ENCODE results near the gene AARS2.
A peak's percentile ranks its signal among the peaks of the same experiment; 100 is the strongest.

AARS2 gene

DNA sequence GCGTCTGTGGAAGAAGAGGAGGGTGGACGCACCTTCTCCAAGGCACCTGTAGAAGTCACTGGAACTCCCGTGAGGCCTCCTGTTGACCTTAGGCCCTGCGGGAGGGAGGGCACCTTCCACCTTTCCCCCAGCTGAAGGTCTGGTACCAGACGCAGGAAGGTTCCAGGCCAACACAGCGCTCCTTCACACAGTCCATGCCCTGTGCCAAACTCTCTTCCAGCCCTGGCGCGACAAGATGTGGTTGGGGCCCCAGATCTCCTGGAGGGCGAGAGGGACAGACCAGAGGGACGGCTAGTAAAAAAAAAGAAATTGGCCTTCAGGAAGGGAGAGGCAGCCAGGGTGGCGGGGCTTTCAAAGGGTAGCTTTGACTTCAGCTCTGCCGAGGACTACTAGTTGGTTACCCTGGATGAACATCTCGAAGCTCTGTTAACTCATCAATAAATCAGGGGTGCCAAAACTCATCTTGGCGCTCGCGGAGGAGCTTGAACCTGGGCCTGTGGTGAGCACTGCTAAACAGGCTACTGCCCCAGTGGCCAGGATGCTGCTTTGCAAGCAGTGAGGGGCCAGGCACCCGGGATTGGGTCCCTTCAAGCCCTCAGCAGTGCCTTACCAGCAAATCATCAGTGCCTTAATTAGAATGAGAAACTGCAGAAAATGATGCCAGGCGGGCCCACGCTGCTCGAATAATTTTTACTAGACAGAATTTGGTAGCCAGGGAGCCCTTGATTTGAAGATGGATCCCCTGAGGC lies 14.9 kb downstream of the AARS2 start:
- peaks cover 20% of the 10 kb centered on the region for H3K4me1 Mint-ChIP-seq
- no peak overlapping the region for H3K27ac Mint-ChIP-seq
- peak overlapping the region; percentile 51 to 71 for H3K4me3 Mint-ChIP-seq

DNA sequence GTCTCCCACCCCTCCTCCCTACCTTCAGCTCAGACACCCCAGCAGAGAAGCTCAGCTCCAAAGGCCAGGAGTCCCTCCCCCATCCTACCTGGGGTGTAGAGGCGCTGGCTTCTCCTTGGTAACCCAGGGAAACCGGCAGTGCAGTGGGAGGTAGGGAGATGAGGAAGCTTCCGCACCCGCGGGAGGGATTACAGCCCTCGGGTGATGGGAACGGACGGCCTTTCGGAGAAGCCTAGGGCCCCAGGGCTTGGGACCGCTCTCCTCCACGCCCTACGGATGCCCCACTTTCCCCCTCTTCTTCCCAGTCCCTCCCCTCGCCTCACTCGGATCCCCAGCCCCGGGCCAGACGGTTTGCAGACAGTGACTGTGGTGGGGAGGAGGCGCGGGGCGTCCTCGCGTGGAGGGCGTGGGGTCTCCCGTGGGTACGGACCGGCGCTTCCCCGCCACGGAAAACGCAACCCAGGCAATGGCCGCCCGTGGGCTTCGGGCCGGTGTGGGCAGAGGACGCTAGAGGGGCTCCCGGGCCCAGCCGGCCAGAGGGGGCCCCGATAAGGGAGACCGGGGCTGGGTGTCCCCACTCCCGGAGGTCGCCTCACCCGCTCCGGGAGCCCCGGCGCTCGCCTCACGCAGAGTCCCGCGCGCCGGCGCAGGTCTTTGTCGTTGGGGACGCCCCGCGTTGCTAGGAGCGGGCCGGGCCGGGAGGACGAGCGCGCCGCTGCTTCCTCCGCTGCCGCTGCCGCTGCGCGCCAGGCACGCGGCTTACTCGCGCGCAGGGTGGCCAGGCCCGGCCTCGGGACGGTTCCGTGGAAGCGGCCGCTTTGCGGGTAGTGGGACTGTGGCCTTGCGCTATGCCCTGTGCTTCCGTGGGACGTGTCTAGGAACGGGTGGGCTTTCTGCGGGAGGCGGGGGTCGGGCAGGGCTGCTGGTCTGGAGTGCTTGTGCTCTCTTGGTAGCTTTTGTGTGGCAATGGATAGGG lies 15.8 kb downstream of the AARS2 start:
- peak; percentile 87 for ATAC-seq
- Mint-ChIP-seq H3K9me3 (no peaks in the 10 kb centered on the region), H3K27me3 (peaks cover 65% of the 10 kb centered on the region), H3K4me1 (peaks cover 20% of the 10 kb centered on the region), H3K27ac (no peak overlapping the region), H3K4me3 (peak overlapping the region; percentile 51 to 71)
- peak; percentile 39 to 48 for DNase-seq

More for the DNA sequence above, 14.9 kb downstream of the AARS2 start:
- Mint-ChIP-seq H3K9me3 (no peaks in the 10 kb centered on the region), H3K27me3 (peaks cover 59% of the 10 kb centered on the region)
- peak; percentile 3 for ATAC-seq
- no peak for DNase-seq

DNA sequence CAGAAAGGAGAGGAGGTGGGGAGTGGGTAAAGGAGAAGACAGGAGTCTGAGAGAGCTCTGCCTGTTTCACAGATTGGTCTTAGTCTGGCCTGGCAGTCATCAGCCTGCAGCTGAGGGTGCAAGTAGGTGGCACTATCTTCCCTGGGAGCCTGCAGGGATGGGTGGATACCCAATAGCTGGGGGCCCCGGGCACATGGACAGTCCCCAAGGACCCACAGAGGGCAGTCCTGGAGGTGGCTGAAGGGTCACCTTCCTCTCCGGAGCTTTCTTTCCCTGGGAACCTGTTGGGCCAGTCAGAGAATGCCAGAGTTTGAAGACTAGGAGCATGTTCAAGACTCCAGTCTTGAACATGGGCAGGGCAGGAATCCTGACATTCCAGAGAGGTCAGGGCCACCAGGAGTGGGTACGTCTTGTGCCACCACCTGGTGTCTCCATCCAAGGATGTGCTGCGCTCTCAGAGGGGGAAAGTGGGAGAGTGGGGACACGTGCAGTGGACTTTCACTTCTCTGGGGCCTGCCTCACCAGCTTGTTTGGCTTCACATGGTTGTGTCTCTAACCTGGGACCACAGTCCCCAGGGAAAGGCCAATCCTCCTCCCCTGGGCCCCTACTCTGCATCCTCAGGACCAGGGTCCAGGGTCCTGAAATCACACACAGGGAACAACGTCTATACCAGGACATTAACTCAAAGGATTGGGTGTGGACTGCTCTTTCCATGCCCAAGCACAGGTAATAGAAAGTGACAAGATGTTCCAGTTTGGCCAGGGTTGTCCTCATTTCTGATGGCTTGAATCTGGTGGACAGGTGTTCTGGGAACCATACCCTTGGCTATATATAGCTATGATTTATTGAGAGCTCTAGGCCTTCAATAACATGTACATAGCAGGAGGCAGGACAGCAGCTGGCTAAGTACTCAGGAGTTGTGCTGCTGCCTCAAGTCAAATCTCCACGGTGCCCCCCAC lies 18.0 kb downstream of the AARS2 start:
- Mint-ChIP-seq H3K4me3 (no peak overlapping the region), H3K4me1 (peaks cover 20% of the 10 kb centered on the region), H3K9me3 (no peaks in the 10 kb centered on the region), H3K27me3 (peaks cover 87% of the 10 kb centered on the region), H3K27ac (no peak overlapping the region)
- DNase-seq (no peak), ATAC-seq (no peak)

DNA sequence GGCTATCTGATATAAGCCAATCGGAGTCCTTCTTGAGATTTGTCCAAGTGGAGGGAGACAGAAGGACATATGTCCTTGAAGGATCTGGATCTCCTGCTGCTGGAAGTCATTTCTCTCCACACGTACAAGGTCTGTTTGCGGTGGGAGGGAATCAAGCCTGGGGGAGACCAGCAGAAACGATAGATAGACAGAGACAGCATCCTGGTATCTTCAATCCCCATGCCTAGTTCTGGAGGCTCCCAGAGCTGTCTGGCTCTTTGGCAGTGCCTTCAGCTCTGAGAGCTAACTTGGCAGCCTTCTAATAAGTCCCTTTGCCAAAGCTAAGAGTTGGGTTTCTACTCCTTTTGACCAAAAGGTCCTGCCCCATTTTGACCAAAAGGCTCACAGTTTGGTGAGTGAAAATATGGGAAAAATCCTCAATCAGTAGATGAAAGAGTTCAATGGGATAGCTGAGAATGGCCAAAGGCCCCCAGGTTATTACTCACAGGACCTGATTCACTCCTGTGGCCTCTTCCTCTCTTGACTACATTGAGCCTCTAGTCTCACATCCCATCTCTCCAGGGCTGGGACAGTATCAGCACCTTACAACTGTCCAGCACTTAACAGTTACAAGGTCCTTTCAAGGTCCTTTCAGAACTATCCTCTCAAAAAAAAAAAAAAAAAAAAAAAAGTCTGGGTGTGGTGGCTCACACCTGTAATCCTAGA lies 20.3 kb downstream of the AARS2 start:
- peaks cover 14% of the 10 kb centered on the region for H3K4me1 Mint-ChIP-seq
- no peak overlapping the region for H3K27ac Mint-ChIP-seq
- H3K4me3 Mint-ChIP-seq, result no peak overlapping the region
- no peak for ATAC-seq
- no peak for DNase-seq
- H3K27me3 Mint-ChIP-seq, result peaks cover 88% of the 10 kb centered on the region
- no peaks in the 10 kb centered on the region for H3K9me3 Mint-ChIP-seq

DNA sequence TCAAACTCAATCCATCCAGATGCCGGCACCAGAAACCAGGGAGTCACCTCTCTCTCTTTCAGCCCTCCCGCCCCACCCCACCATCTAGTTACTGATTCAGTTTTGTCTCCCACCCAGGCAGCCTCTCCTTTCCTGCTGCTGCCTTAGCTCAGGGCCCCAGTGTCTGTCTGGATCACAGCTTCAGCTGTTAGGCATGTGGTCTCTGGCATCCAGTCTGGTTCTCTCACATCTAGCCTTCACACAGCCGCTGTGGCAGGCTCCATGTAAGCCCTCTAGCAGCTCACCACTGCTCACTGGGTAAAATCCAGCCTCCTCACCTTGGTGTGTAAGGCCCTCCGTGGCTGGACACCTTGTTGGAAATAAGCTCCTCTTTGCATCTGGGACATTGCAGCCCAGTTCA lies 21.3 kb downstream of the AARS2 start:
- Mint-ChIP-seq H3K4me3 (no peak overlapping the region), H3K27me3 (peaks cover 88% of the 10 kb centered on the region), H3K27ac (no peak overlapping the region)

DNA sequence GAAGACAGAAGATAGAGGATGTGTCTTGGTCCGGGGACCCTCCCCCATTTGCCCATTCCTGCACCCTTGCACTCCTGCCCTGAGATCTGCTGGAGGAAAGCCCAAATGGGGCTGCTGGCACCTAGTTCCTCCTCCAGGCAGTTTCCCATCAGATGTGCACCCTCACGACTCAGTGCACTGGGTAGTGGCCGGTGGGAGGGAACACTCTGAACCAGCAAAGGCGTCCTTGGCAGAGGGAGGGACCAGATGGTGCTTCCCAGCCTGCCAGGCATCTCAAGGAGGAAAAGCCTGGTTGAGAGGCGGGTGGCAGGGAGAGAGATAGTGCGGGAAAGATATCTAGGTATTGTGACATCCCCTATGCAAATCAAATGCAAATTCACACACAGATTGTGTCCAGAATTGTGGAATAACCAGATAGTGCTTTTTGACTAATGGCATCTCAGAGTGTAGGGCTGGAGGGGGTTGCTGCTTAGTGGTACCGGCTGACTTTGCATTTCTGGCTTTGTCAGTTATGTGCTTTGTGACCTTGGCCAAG lies 23.4 kb downstream of the AARS2 start:
- DNase-seq, result no peak
- no peak overlapping the region for H3K4me3 Mint-ChIP-seq
- H3K27ac Mint-ChIP-seq, result no peak overlapping the region
- no peaks in the 10 kb centered on the region for H3K4me1 Mint-ChIP-seq
- no peaks in the 10 kb centered on the region for H3K9me3 Mint-ChIP-seq
- ATAC-seq, result no peak
- H3K27me3 Mint-ChIP-seq, result peaks cover 87% of the 10 kb centered on the region

More for the DNA sequence above, 21.3 kb downstream of the AARS2 start:
- no peak for DNase-seq
- Mint-ChIP-seq H3K4me1 (peaks cover 6% of the 10 kb centered on the region), H3K9me3 (no peaks in the 10 kb centered on the region)
- no peak for ATAC-seq

DNA sequence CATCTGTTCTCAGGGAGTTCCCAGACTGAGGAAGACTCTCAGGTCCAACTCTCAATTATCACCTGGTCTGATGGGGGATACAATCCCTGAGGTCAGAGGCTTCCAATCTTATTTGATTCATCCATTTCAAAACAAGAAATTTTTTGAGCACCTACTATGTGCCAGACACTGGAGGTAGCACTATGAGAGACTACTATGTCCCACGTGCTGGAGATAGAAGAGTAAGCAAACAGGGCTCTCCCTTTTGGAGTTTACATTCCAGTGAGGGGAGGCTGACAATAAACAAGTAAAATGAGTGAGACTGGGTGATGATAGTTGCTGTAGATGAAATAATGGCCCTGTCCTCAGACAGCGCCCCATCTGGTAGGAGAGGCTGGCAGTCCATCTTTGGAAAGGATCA lies 26.4 kb downstream of the AARS2 start:
- Mint-ChIP-seq H3K4me1 (no peaks in the 10 kb centered on the region), H3K27ac (peak overlapping the region in 1 of 2 donors; percentile 34), H3K27me3 (peaks cover 80% of the 10 kb centered on the region), H3K9me3 (no peaks in the 10 kb centered on the region), H3K4me3 (no peak overlapping the region)
- no peak for ATAC-seq
- DNase-seq, result no peak

DNA sequence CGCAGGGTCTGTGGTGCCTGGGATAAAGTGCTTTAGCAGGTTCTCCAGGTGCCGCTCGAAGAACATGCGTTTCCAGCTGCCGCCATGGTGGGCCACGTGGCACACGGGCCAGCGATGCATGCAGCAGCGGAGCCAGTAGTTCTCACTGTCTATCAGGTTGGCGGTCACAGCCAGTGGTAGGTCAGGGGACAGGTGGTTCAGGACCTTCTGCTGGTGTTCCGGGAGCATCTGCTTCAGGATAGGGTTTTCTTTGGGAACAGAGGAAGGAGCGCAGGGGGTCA lies 26.9 kb downstream of the AARS2 start:
- no peak overlapping the region for H3K27ac Mint-ChIP-seq
- peaks cover 75% of the 10 kb centered on the region for H3K27me3 Mint-ChIP-seq
- no peak for ATAC-seq
- no peaks in the 10 kb centered on the region for H3K9me3 Mint-ChIP-seq
- no peak overlapping the region for H3K4me3 Mint-ChIP-seq
- DNase-seq, result no peak
- no peaks in the 10 kb centered on the region for H3K4me1 Mint-ChIP-seq

DNA sequence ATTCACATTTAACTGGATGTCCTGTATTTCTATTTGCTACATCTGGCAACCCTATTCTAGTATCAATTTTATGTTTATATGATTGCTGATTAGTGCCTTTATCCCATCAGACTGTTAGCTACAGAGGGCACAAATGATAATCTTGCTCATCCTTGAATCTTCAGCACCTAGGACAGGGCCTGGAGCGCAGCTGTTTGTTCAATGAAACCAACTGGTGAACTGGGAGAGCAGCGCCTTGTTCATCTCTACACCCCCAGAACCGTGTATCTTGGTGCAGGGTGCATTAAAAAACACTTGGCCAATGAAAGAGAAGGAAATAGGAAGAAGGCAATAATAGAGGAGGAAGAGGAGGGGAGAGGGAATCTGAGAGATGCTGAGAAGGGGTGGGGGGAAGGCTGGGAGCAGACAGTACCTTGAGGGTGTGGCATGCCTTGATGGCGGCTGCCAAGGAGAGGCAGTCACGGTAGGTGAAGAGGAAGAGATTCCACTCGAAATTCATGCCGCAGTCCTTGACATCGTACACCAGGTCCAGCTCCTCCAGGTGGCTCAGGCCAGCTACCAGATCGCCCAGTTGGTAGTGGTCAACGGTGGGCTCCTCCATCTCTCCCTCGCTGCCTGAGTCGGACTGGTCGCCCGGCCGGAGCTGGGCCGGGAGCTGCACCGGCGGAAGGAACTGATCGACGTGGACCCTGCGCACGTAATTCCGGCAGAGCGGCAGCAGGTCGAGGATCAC lies 27.4 kb downstream of the AARS2 start:
- Mint-ChIP-seq H3K9me3 (no peaks in the 10 kb centered on the region), H3K27ac (no peak overlapping the region), H3K4me1 (no peaks in the 10 kb centered on the region), H3K27me3 (peaks cover 72% of the 10 kb centered on the region), H3K4me3 (no peak overlapping the region)
- DNase-seq (no peak), ATAC-seq (no peak)

DNA sequence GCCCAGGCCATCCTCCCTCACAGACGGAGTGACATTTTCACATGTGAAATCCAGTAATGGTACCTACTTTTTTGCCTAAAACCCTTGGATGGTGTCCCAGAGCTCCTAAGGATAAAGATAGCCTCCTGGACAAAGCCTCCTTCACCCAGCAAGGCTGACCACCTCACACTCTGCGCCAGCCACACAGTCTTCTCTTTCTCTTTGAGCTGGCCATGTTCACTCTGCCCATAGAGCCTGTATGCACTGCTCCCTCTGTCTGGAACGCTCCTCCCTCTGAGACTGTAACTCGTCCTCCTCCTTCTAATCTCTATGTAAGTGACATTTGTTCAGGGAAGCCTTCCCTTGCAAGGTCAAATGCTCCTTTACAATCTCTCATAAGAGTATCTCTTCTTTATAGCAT lies 28.3 kb downstream of the AARS2 start:
- H3K27ac Mint-ChIP-seq, result no peak overlapping the region
- peaks cover 68% of the 10 kb centered on the region for H3K27me3 Mint-ChIP-seq
- no peaks in the 10 kb centered on the region for H3K4me1 Mint-ChIP-seq
- ATAC-seq (no peak), DNase-seq (no peak)
- H3K4me3 Mint-ChIP-seq, result no peak overlapping the region
- no peaks in the 10 kb centered on the region for H3K9me3 Mint-ChIP-seq

DNA sequence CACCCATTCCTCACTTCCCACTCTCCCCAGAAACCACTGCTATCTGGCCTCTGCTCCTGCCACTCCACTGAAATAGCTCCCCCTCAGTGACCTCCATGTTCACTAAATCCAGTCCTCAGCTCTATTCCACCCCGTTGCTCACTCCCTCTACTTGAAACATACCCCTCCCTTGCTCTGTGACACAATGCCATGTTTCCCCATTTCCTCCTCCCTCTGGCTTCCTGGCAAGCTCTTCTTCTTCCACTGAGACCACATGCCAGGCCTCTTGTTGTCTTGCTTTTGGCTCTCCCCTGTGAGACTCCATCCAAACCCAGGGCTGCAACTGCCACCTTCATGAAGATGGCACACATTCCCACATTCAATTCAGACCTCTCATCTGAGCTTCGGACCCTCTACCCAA lies 29.0 kb downstream of the AARS2 start:
- H3K27ac Mint-ChIP-seq, result no peak overlapping the region
- peaks cover 68% of the 10 kb centered on the region for H3K27me3 Mint-ChIP-seq
- DNase-seq, result no peak
- no peaks in the 10 kb centered on the region for H3K9me3 Mint-ChIP-seq
- no peak overlapping the region for H3K4me3 Mint-ChIP-seq
- ATAC-seq, result no peak
- H3K4me1 Mint-ChIP-seq, result no peaks in the 10 kb centered on the region

DNA sequence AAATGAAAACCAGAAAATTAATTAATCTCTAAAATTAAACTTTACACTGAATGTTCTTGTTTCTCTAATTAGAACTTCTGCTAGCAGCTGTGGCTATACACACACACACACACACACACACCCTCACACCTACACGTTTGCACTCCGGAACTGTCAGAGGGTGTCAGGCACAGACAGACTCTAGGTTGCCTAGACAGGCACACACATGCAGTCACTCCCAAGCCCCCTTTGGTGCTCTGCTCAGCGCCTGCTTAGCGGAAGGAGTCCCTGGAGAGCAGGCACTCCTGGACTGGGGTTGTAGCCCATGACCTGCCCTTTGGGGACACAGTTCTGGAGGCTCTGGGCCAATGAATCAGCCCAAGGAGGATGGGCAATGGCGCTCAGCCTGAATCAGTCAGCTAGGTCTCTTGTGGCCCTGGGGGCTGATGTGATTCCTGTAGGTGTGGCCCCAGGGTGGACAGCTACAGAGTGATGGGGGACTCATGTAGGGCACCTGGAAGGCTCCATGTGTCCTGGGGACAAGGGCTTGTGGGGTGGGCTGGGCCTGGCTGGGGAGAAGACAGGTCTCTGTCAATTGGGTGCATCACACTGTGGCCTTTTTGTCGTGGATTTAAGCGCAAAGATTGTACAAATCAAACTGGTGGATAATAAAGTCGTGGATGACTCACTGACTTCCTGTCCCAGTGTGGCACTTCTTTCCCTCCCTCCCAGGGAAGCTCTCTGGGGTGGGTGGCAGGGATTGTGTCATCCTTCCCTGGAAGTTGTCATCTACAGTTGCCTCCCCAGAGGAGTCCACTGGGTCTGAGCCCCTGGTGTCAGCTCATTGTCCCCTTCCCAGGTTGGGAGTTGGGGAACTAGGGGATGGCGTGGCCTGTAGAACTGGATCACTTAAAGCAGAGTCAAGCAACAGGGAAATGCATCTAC lies 34.1 kb downstream of the AARS2 start:
- Mint-ChIP-seq H3K4me1 (no peaks in the 10 kb centered on the region), H3K27ac (no peak overlapping the region), H3K4me3 (no peak overlapping the region), H3K27me3 (peaks cover 63% of the 10 kb centered on the region), H3K9me3 (no peaks in the 10 kb centered on the region)
- ATAC-seq, result no peak
- DNase-seq, result no peak

DNA sequence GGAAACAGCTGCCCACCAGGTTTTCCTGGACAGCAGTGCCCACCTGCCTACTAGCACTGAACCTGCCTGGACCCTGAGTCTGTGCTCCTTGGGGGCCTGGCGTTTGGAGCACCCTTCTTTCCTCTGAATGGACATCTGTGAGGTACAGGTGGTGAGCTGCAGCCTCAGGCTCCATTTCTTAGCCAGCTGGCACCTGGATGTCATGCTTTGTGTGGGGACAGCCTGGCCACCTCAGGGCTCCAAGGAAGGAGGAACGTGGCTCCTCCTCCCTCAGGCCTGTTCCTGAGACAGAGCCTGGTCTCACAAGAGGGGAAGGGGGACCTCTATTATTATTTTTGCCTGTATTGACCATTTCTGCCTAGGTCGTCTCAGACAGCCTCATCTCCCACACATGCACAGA lies 34.8 kb downstream of the AARS2 start:
- H3K27ac Mint-ChIP-seq, result no peak overlapping the region
- H3K4me3 Mint-ChIP-seq, result no peak overlapping the region
- no peak for ATAC-seq
- H3K9me3 Mint-ChIP-seq, result no peaks in the 10 kb centered on the region
- DNase-seq, result no peak
- H3K4me1 Mint-ChIP-seq, result no peaks in the 10 kb centered on the region
- H3K27me3 Mint-ChIP-seq, result peaks cover 63% of the 10 kb centered on the region
